ENCODE measurements around the gene ARFGEF2. TPM values are rescaled to one million over a fixed set of nuclear protein-coding genes. Genes with fewer than 3 reads are reported as not detected.

ARFGEF2 gene
- total RNA-seq, 4 donors from 2014 or later, result 27.6 to 33.5 (median 30.1) TPM

DNA sequence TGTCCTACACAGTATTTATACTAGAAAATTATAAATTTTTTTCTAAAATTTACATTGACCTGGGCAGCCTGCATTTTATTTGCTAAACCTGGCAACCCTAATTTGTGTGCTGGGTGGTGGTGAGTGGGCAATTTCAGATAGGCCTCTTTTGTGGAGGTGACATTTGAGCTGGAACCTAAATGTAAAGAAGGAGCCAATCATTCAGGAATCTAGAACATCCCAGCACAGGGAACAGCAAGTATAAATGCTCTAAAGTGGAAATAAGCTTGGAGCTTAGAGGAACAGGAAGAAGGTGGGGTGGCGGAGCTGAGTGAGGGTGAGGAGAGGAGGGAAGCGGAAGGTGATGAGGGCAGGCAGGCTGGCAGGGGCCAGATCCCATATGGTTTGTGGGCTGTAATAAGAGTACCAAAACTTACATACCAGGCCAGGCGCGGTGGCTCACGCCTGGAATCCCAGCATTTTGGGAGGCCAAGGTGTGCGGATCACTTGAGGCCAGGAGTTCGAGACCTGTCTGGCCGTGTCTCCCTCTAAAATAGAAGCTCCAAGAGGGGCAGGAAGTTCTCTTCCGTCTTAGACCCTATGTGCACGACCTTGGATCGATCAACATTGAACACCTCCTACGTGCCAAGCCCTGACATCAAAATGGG is 124.1 kb downstream of the ARFGEF2 start:
- Histone ChIP-seq H3K4me3 (peak overlapping the region; percentile 85 to 100 (median 92)), H3K4me1 (peaks cover 0 to 27% (median 8%) of the 10 kb centered on the region in 4 donors), H3K9me3 (no peaks in the 10 kb centered on the region), H3K36me3 (no peaks in the 10 kb centered on the region), H3K27me3 (no peaks in the 10 kb centered on the region), H3K27ac (peak overlapping the region; percentile 88 to 99 (median 96))
- 12 to 19% methylated on average over 10 to 11 of the region's 12 CpGs for WGBS, 2 donors
- no peak for DNase-seq (ENCODE audit: low spot score in 2 of 2)
- TF ChIP-seq POLR2A (IDR thresholded peaks at IDR 0.05) (no peak), EP300 (IDR thresholded peaks at IDR 0.05) (no peak)
- TF ChIP-seq, protein P1, sequence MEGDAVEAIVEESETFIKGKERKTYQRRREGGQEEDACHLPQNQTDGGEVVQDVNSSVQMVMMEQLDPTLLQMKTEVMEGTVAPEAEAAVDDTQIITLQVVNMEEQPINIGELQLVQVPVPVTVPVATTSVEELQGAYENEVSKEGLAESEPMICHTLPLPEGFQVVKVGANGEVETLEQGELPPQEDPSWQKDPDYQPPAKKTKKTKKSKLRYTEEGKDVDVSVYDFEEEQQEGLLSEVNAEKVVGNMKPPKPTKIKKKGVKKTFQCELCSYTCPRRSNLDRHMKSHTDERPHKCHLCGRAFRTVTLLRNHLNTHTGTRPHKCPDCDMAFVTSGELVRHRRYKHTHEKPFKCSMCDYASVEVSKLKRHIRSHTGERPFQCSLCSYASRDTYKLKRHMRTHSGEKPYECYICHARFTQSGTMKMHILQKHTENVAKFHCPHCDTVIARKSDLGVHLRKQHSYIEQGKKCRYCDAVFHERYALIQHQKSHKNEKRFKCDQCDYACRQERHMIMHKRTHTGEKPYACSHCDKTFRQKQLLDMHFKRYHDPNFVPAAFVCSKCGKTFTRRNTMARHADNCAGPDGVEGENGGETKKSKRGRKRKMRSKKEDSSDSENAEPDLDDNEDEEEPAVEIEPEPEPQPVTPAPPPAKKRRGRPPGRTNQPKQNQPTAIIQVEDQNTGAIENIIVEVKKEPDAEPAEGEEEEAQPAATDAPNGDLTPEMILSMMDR (IDR thresholded peaks at IDR 0.05), result no peak

DNA sequence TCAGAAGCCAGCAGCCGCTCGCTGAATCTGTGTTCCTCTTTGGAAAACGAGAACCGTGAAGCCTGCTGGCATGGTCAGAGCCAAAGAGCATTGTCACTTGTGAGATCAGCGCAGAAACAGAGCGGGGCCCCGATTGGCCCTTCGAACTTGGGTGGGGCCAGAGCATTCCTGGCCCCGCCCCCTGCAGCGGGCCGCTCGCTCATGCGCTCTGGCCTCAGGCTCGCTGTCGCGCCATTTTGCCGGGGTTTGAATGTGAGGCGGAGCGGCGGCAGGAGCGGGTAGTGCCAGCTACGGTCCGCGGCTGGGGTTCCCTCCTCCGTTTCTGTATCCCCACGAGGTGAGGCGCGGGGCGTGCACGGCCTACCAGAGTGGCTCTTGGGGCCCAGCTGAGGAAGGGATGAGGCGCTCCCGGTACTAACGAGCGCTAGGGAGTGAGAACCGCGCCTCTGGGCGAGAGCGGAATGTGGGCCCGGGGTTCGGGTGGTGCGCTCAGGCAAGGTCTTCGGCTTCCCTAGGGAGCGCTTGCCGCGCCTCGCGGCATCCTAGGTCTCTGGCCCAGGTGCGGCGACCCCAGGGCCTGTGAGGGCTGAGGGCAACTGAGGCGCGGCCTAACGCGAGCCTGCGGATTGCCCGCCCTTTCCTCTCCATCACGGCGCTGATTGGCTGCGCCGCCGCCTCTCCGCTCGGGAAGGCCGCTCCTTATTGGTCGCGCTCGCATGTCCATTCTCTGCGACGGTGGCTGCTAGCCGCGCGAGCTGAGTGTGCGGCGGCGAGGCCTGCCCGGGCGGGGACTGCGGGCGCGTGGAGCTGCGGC is 124.8 kb downstream of the ARFGEF2 start, which contains the start of gene CSE1L:
Gene CSE1L, plus strand, starts transcription at position 226 of the 814 bp plus-strand sequence. CDS start 12,152 bp downstream, outside the sequence.
- TF ChIP-seq, protein P1 (IDR thresholded peaks at IDR 0.05), result peak in 3 of 5 experiments; percentile 12 to 90 (median 88)
- TF ChIP-seq POLR2A (IDR thresholded peaks at IDR 0.05), result peak; percentile 80 to 88
- TF ChIP-seq EP300 (IDR thresholded peaks at IDR 0.05), result peak in 1 of 2 donors; percentile 94
- peak; percentile 86 to 89 for DNase-seq (ENCODE audit: low spot score in 2 of 2)
- Histone ChIP-seq H3K27ac (peak within 1 kb of the TSS; percentile 88 to 99 (median 96)), H3K4me1 (peaks cover 0 to 27% (median 8%) of the 10 kb centered on the region in 4 donors), H3K4me3 (peak within 1 kb of the TSS; percentile 85 to 100 (median 92)), H3K36me3 (peaks cover 0 to 3% (median 0%) of the 10 kb centered on the region in 3 donors), H3K9me3 (no peaks in the 10 kb centered on the region), H3K27me3 (no peaks in the 10 kb centered on the region)
- 0% methylated on average over 29 to 49 of the region's 80 CpGs for WGBS, 2 donors

DNA sequence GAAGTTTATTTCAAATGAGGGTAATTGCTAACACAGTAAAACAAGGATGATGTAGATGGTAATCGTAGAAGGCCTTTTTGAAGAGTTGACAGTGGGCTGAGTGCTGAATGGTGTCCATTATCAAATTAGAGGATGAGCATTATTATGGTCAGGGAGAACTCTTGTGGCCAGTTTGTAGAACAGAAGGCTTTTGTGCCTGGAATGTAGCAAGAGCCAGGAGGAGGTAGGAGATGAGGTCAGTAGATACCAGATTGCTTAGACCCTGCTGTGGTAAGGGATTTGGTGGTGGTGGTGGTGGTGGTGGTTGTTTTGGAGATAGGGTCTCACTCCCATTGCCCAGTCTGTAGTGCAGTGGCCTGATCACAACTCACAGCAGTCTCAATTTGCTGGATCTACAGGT is 130.8 kb downstream of the ARFGEF2 start:
- H3K27ac ChIP-seq, result no peak overlapping the region
- no peaks in the 10 kb centered on the region for H3K27me3 ChIP-seq
- H3K4me3 ChIP-seq, result no peak overlapping the region
- 42 to 50% methylated on average over 1 of the region's 1 CpG for WGBS, 2 donors
- H3K4me1 ChIP-seq, result peaks cover 0 to 42% (median 7%) of the 10 kb centered on the region in 4 donors
- no peaks in the 10 kb centered on the region for H3K9me3 ChIP-seq
- TF ChIP-seq, protein P1 (IDR thresholded peaks at IDR 0.05), result no peak
- TF ChIP-seq POLR2A (IDR thresholded peaks at IDR 0.05) (no peak), EP300 (IDR thresholded peaks at IDR 0.05) (no peak)
- DNase-seq (ENCODE audit: low spot score in 2 of 2), result no peak
- peaks cover 0 to 14% (median 0%) of the 10 kb centered on the region in 3 donors for H3K36me3 ChIP-seq

DNA sequence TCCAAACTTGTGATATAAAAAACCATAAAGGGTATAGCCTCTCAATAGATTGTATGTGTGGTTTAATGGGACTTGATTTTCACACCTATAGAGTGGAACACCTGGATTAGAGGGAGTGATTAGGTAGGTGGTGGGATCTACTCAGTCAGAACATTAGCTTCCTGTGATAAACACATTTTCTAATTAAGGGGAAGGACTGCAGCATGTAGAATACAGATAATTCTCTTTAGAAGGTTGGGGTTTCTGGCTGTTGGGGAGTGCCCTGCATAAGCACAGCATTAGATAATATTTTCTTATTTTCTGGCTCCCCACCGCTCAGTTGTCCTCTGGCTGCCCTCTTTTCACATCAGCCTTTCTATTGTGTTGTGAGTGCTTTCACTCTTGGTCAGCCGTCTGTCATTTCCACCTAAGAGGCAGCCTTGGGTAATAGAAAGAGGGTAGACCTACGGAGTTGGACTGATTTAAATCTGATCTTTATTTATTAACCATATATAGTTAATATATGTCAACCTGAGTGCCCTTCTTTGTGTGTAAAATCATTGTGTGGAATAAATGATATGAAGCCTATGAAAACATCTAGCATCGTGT is 132.6 kb downstream of the ARFGEF2 start:
- Histone ChIP-seq H3K36me3 (peaks cover 0 to 24% (median 0%) of the 10 kb centered on the region in 3 donors), H3K27ac (no peak overlapping the region), H3K9me3 (no peaks in the 10 kb centered on the region), H3K4me1 (peaks cover 0 to 27% (median 0%) of the 10 kb centered on the region in 4 donors), H3K27me3 (no peaks in the 10 kb centered on the region), H3K4me3 (no peak overlapping the region)
- TF ChIP-seq EP300 (IDR thresholded peaks at IDR 0.05) (no peak), POLR2A (IDR thresholded peaks at IDR 0.05) (no peak)
- TF ChIP-seq, protein P1 (IDR thresholded peaks at IDR 0.05), result no peak
- no peak for DNase-seq (ENCODE audit: low spot score in 2 of 2)
- 56 to 63% methylated on average over 4 of the region's 4 CpGs for WGBS, 2 donors
